ENCODE measurements around the gene CCDC88A. TPM values are rescaled to one million over a fixed set of nuclear protein-coding genes. Genes with fewer than 3 reads are reported as not detected.

The CCDC88A gene
- total and polyA plus RNA-seq, 2 experiments from 2014 or later: 144 to 169 TPM

GRCh38 chr2:55418072-55418471 is 1.6 kb downstream of the CCDC88A start:
- H3K36me3 Mint-ChIP-seq (ENCODE audit: low read depth): no peaks in the 10 kb centered on the region; the same call in 2 of the 3 replicates
- H3K4me3 Mint-ChIP-seq: peak overlapping the region; percentile 90
- Histone ChIP-seq H3K27ac (ENCODE audit: low read depth) (no peak overlapping the region), H3K4me1 (ENCODE audit: insufficient read depth) (peaks cover 14% of the 10 kb centered on the region), H3K79me2 (replicated peaks; ENCODE audit: insufficient read depth) (peaks cover 59% of the 10 kb centered on the region), H3K27me3 (ENCODE audit: insufficient read depth) (no peaks in the 10 kb centered on the region), H3F3A (replicated peaks; ENCODE audit: low read depth) (no peaks in the 10 kb centered on the region), H2AFZ (no peak overlapping the region), H3K4me2 (peak overlapping the region; percentile 96), H3K36me3 (ENCODE audit: insufficient read depth) (no peaks in the 10 kb centered on the region), H4K20me1 (replicated peaks; ENCODE audit: insufficient read depth) (peaks cover 4% of the 10 kb centered on the region; the same call in 1 of the 2 replicates), H3K4me3 (peak overlapping the region; percentile 81), H3K9me2 (ENCODE audit: insufficient read depth) (no peaks in the 10 kb centered on the region)
- H3K9me3 Mint-ChIP-seq: no peaks in the 10 kb centered on the region
- H3K4me1 Mint-ChIP-seq: peaks cover 21% of the 10 kb centered on the region
- TF ChIP-seq CREB1 (CRISPR knock-in tag; IDR thresholded peaks at IDR 0.05; ENCODE audit: low read depth) (no peak), EZH2phosphoT487 (IDR thresholded peaks at IDR 0.05; ENCODE audit: unreplicated experiment) (no peak), ZNF462 (CRISPR knock-in tag; IDR thresholded peaks at IDR 0.05) (no peak), NANOG (IDR thresholded peaks at IDR 0.05; ENCODE audit: borderline replicate concordance) (no peak), ZNF114 (CRISPR knock-in tag; IDR thresholded peaks at IDR 0.05) (no peak)
- DNase-seq (ENCODE audit: low spot score) (no peak), ATAC-seq (no peak)
- H3K27ac Mint-ChIP-seq: no peak overlapping the region
- H3K27me3 Mint-ChIP-seq (ENCODE audit: insufficient read depth, low read depth, poor library complexity): peaks cover 4% of the 10 kb centered on the region
